SK-N-SH (cell line): Measurements from ENCODE around the gene PUS1.
"Not testable (repeated sequence)": the region's sequence is repeated elsewhere in the genome, so short reads cannot be mapped to it uniquely, and the experiment has no call there.

Experiments
- CTCF ChIP-seq: fragments of 200-600 bp; sonication (generic); IDR thresholded peaks from 2 replicates; pipeline ENCODE4 v1.6.1; 2017; ENCODE audit warnings: antibody characterized with exemption, mild to moderate bottlenecking, moderate library complexity
- EP300 ChIP-seq, 2 experiments: IDR thresholded peaks; 2 replicates each; pipeline versions ENCODE4 v1.4.0 to v1.6.1; 2012; ENCODE audit warnings: borderline replicate concordance in 1 of 2, low read depth in 1 of 2, low read length in 1 of 2
- TAF1 ChIP-seq: IDR thresholded peaks from 2 replicates; pipeline ENCODE4 v1.6.1; 2012; ENCODE audit warnings: low read depth, mild to moderate bottlenecking, low read length, moderate library complexity, borderline replicate concordance

GRCh38 chr12:131953810-131954209 is 24.7 kb downstream of the PUS1 start:
- not testable (repeated sequence) for TF ChIP-seq EP300 (IDR thresholded peaks at IDR 0.05; ENCODE audit: borderline replicate concordance in 1 of 2, low read depth in 1 of 2, low read length in 1 of 2); CTCF; TAF1
